HepG2 (cell line): ENCODE measurements around the gene FIBIN. TPM values are rescaled to one million over a fixed set of nuclear protein-coding genes. Genes with fewer than 3 reads are reported as not detected.

Source experiments
- ATAC-seq: fragments of 200-7000 bp; cut with Tn5 transposase; 3 replicates; pipeline ENCODE4 v1.9.1; 2020; ENCODE audit warnings: mild to moderate bottlenecking, moderate library complexity
- BruUV-seq: library from RNA; stranded (reverse); fragments of 400-500 nt; replicated peaks from 2 replicates; lab custom pipeline; 2021; lab: Mats Ljungman, UMichigan
- CTCF ChIA-PET: fragments of 300-600 bp; formaldehyde crosslinking; extraction: SDS; loops from one replicate; lab custom pipeline; 2021; ENCODE audit warnings: low total read pairs, inconsistent platforms, low intra/inter-chr PET ratio; lab: Yijun Ruan, JAX
- POLR2A ChIA-PET: fragments of 350-600 bp; sonication (Branson Sonifier 250); formaldehyde crosslinking; loops from one replicate; lab custom pipeline; 2020; ENCODE audit warnings: antibody characterized with exemption, inconsistent platforms; lab: Yijun Ruan, JAX
- DNase-seq: peaks from one replicate; pipeline ENCODE4 v3.0.0-alpha.2; 2015; ENCODE audit warnings: low spot score
- FAIRE-seq: peaks from 3 replicates; lab custom pipeline; 2011; peaks lifted over from hg19 to GRCh38; lab: Jason Lieb, UNC
- H2AFZ ChIP-seq: one replicate; pipeline ENCODE4 v1.6.1; 2011; ENCODE audit warnings: low read length, inconsistent platforms
- H3K27ac ChIP-seq: fragments of 300-600 bp; 3 replicates; pipeline ENCODE4 v1.8.0; 2011; ENCODE audit warnings: mixed run types, mild to moderate bottlenecking, mixed read lengths, low read length, inconsistent platforms; ENCODE audit not compliant: insufficient read depth; ENCODE audit errors: extremely low read length
- H3K27me3 ChIP-seq, 2 experiments: fragments of 200-600 bp in 1 of 2; 2 replicates in 1 of 2; 3 replicates in 1 of 2; pipeline versions ENCODE4 v1.6.0 to v1.8.0; 2011; ENCODE audit warnings: low read length in 2 of 2, mild to moderate bottlenecking in 2 of 2, moderate library complexity in 2 of 2, inconsistent platforms in 1 of 2; ENCODE audit not compliant: insufficient read depth in 2 of 2, control insufficient read depth in 1 of 2
- H3K36me3 ChIP-seq, 2 experiments: fragments of 200-600 bp in 1 of 2; replicated peaks in 1 of 2; 2 replicates in 1 of 2; 3 replicates in 1 of 2; pipeline versions ENCODE4 v1.5.1 to v1.8.0; 2011; ENCODE audit warnings: low read length in 2 of 2, inconsistent platforms in 1 of 2; ENCODE audit not compliant: insufficient read depth in 2 of 2, control insufficient read depth in 1 of 2
- H3K4me1 ChIP-seq: 2 replicates; pipeline ENCODE4 v1.5.1; 2012; ENCODE audit warnings: low read length, inconsistent platforms; ENCODE audit not compliant: insufficient read depth
- H3K4me2 ChIP-seq: 2 replicates; pipeline ENCODE4 v1.6.0; 2011; ENCODE audit warnings: low read depth, low read length, inconsistent platforms
- H3K4me3 ChIP-seq, 3 experiments: fragments of 200-600 bp in 1 of 3; sonication (generic), shearing (Covaris generic) in 1 of 3; replicated peaks in 1 of 3; 2 replicates each; pipeline ENCODE4 v1.5.1; 2011 to 2016; ENCODE audit warnings: low read length in 3 of 3, inconsistent platforms in 2 of 3, low read depth in 2 of 3, mild to moderate bottlenecking in 2 of 3, control low read depth in 1 of 3, mixed read lengths in 1 of 3; ENCODE audit not compliant: insufficient read depth in 1 of 3
- H3K79me2 ChIP-seq: one replicate; pipeline ENCODE4 v1.6.1; 2011; ENCODE audit warnings: low read length, inconsistent platforms; ENCODE audit not compliant: insufficient read depth
- H3K9ac ChIP-seq: 2 replicates; pipeline ENCODE4 v1.6.0; 2011; ENCODE audit warnings: mild to moderate bottlenecking, low read depth, low read length, inconsistent platforms; ENCODE audit not compliant: insufficient read depth
- H3K9me3 ChIP-seq: 2 replicates; pipeline ENCODE4 v1.5.1; 2012; ENCODE audit warnings: mild to moderate bottlenecking, low read length
- H4K20me1 ChIP-seq: 2 replicates; pipeline ENCODE4 v1.6.0; 2011; ENCODE audit warnings: inconsistent platforms, mild to moderate bottlenecking, low read length, moderate library complexity; ENCODE audit not compliant: insufficient read depth
- GLI4 ChIP-seq: sonication (generic); formaldehyde crosslinking; IDR thresholded peaks from 2 replicates; pipeline ENCODE4 v1.5.1; 2020; ENCODE audit warnings: missing genetic modification reagents, mild to moderate bottlenecking, moderate library complexity, borderline replicate concordance
- NFE2 ChIP-seq: sonication (generic); formaldehyde crosslinking; IDR thresholded peaks from 2 replicates; pipeline ENCODE4 v1.4.0; 2020; ENCODE audit warnings: missing genetic modification reagents
- NR3C1 ChIP-seq: sonication (generic); formaldehyde crosslinking; IDR thresholded peaks from 2 replicates; pipeline ENCODE4 v1.4.0; 2020; ENCODE audit warnings: missing genetic modification reagents
- PHF8 ChIP-seq: sonication (generic); formaldehyde crosslinking; IDR thresholded peaks from 2 replicates; pipeline ENCODE4 v1.5.0; 2020; ENCODE audit warnings: missing genetic modification reagents
- SRSF9 ChIP-seq: fragments of 200-400 bp; formaldehyde crosslinking; IDR thresholded peaks from 2 replicates; pipeline ENCODE4 v1.6.1; 2018; ENCODE audit warnings: borderline replicate concordance, mild to moderate bottlenecking, low read depth, low read length; ENCODE audit not compliant: insufficient read depth, poor library complexity, severe bottlenecking
- ZFP36 ChIP-seq: fragments of 150-350 bp; IDR thresholded peaks from 2 replicates; pipeline ENCODE4 v1.6.1; 2018; ENCODE audit warnings: borderline replicate concordance, low read length, low read depth; ENCODE audit not compliant: partially characterized antibody
- ZNF337 ChIP-seq: sonication (generic); formaldehyde crosslinking; IDR thresholded peaks from 2 replicates; pipeline ENCODE4 v1.5.1; 2020; ENCODE audit warnings: missing genetic modification reagents, low read depth, mild to moderate bottlenecking, borderline replicate concordance
- ZNF430 ChIP-seq: sonication (generic); formaldehyde crosslinking; IDR thresholded peaks from 2 replicates; pipeline ENCODE4 v1.9.0; 2021; ENCODE audit warnings: mild to moderate bottlenecking, missing genetic modification reagents
- ZNF549 ChIP-seq: sonication (generic); formaldehyde crosslinking; IDR thresholded peaks from 2 replicates; pipeline ENCODE4 v1.5.0; 2020; ENCODE audit warnings: missing genetic modification reagents
- ZNF781 ChIP-seq: sonication (generic); formaldehyde crosslinking; IDR thresholded peaks from 2 replicates; pipeline ENCODE4 v1.5.1; 2020; ENCODE audit warnings: borderline replicate concordance, mild to moderate bottlenecking, missing genetic modification reagents; ENCODE audit errors: not compliant biosample characterization
- in situ Hi-C: cut with HindIII; loops from 2 replicates; pipeline ENCODE4 v1.10.0; 2017; ENCODE audit warnings: low pct_unique_long_range_greater_than_20kb; ENCODE audit not compliant: extremely low pct_ligation_motif_present
- intact Hi-C: fragments of 100-400 bp; cut with micrococcal nuclease; formaldehyde crosslinking; loops from one replicate; pipeline ENCODE4 v1.10.0; 2022; ENCODE audit not compliant: unreplicated experiment
- polyA plus RNA-seq, 8 experiments: library from polyadenylated mRNA; depleted of rRNA in 3 of 8; stranded (reverse) in 7 of 8; unstranded in 1 of 8; fragments of >200 nt; fragmentation: Illumina TruSeq in 4 of 8; extraction: Trizol in 4 of 8; gene quantifications; 2 replicates each; pipeline versions ENCODE4 v1.2.1 to v1.2.3, GENCODE V29; 2011 to 2016; ENCODE audit warnings: low read depth in 4 of 8, missing spikeins in 1 of 8, mixed read lengths in 1 of 8; ENCODE audit not compliant: insufficient read depth in 1 of 8
- total RNA-seq, 5 experiments: library from RNA; depleted of rRNA; stranded (reverse); fragments of >200 nt; fragmentation: Illumina TruSeq; extraction: Trizol; gene quantifications; 2 replicates each; pipeline ENCODE4 v1.2.3, GENCODE V29; 2016; ENCODE audit warnings: low read depth in 1 of 5
- TF ChIP-seq, protein P1 (sequence below): sonication (generic); formaldehyde crosslinking; IDR thresholded peaks from 2 replicates; pipeline ENCODE4 v1.9.0; 2021; ENCODE audit warnings: mild to moderate bottlenecking, missing genetic modification reagents
- TF ChIP-seq, protein P2 (sequence below): IDR thresholded peaks from 2 replicates; pipeline ENCODE4 v1.6.1; 2012; ENCODE audit warnings: inconsistent platforms
- TF ChIP-seq, protein P3 (sequence below): sonication (generic); formaldehyde crosslinking; IDR thresholded peaks from 2 replicates; pipeline ENCODE4 v1.5.1; 2020; ENCODE audit warnings: missing genetic modification reagents, mild to moderate bottlenecking, borderline replicate concordance

Gene FIBIN
- total and polyA plus RNA-seq, 2 of the 13 experiments (the other 11 are each of a cell fraction or from before 2014, with no cell fraction given) = not detected

DNA sequence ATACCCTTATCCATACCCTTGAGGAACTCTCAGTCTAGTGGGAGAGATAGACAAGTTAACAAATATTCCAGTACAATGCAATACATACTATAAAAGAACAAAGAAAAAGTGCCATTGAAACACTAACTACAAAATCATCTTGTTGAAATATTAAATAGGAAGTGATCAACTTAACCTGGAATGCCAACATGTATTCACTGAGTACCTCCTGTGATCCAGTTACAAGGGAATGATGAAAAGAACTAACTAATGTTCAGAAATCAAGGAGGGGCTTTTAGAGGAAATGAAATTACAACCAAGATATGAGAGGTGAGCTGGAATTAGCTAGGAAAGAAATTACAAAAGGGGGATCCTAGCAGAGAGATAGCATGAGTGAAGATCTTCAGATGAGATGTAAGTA lies 6.2 kb upstream of the FIBIN start:
- no peak for ATAC-seq
- CTCF ChIA-PET = no interaction called here
- Histone ChIP-seq H3K4me3 (no peak overlapping the region), H3K36me3 (no peaks in the 10 kb centered on the region), H4K20me1 (no peaks in the 10 kb centered on the region), H2AFZ (no peak overlapping the region), H3K9me3 (no peaks in the 10 kb centered on the region), H3K27me3 (no peaks in the 10 kb centered on the region; a peak in 1 of 5 replicates), H3K79me2 (no peaks in the 10 kb centered on the region), H3K9ac (no peak overlapping the region), H3K4me2 (no peak overlapping the region), H3K4me1 (no peaks in the 10 kb centered on the region), H3K27ac (no peak overlapping the region)
- intact Hi-C loops = no loop called here
- in situ Hi-C loops = no loop called here
- DNase-seq = no peak
- FAIRE-seq = no peak
- BruUV-seq = no TSS peak
- POLR2A ChIA-PET = no interaction called here
- TF ChIP-seq NR3C1 (no peak), SRSF9 (no peak), GLI4 (CRISPR knock-in tag) (no peak), ZNF549 (CRISPR knock-in tag) (no peak), NFE2 (CRISPR knock-in tag) (no peak), ZFP36 (no peak), ZNF337 (CRISPR knock-in tag) (no peak), PHF8 (CRISPR knock-in tag) (no peak), ZNF781 (CRISPR knock-in tag) (no peak), ZNF430 (CRISPR knock-in tag) (no peak)
- TF ChIP-seq, protein P1, sequence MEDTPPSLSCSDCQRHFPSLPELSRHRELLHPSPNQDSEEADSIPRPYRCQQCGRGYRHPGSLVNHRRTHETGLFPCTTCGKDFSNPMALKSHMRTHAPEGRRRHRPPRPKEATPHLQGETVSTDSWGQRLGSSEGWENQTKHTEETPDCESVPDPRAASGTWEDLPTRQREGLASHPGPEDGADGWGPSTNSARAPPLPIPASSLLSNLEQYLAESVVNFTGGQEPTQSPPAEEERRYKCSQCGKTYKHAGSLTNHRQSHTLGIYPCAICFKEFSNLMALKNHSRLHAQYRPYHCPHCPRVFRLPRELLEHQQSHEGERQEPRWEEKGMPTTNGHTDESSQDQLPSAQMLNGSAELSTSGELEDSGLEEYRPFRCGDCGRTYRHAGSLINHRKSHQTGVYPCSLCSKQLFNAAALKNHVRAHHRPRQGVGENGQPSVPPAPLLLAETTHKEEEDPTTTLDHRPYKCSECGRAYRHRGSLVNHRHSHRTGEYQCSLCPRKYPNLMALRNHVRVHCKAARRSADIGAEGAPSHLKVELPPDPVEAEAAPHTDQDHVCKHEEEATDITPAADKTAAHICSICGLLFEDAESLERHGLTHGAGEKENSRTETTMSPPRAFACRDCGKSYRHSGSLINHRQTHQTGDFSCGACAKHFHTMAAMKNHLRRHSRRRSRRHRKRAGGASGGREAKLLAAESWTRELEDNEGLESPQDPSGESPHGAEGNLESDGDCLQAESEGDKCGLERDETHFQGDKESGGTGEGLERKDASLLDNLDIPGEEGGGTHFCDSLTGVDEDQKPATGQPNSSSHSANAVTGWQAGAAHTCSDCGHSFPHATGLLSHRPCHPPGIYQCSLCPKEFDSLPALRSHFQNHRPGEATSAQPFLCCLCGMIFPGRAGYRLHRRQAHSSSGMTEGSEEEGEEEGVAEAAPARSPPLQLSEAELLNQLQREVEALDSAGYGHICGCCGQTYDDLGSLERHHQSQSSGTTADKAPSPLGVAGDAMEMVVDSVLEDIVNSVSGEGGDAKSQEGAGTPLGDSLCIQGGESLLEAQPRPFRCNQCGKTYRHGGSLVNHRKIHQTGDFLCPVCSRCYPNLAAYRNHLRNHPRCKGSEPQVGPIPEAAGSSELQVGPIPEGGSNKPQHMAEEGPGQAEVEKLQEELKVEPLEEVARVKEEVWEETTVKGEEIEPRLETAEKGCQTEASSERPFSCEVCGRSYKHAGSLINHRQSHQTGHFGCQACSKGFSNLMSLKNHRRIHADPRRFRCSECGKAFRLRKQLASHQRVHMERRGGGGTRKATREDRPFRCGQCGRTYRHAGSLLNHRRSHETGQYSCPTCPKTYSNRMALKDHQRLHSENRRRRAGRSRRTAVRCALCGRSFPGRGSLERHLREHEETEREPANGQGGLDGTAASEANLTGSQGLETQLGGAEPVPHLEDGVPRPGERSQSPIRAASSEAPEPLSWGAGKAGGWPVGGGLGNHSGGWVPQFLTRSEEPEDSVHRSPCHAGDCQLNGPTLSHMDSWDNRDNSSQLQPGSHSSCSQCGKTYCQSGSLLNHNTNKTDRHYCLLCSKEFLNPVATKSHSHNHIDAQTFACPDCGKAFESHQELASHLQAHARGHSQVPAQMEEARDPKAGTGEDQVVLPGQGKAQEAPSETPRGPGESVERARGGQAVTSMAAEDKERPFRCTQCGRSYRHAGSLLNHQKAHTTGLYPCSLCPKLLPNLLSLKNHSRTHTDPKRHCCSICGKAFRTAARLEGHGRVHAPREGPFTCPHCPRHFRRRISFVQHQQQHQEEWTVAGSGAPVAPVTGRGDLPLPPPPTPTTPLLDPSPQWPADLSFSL (CRISPR knock-in tag) = no peak
- TF ChIP-seq, protein P2, sequence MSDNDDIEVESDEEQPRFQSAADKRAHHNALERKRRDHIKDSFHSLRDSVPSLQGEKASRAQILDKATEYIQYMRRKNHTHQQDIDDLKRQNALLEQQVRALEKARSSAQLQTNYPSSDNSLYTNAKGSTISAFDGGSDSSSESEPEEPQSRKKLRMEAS = no peak
- TF ChIP-seq, protein P3, sequence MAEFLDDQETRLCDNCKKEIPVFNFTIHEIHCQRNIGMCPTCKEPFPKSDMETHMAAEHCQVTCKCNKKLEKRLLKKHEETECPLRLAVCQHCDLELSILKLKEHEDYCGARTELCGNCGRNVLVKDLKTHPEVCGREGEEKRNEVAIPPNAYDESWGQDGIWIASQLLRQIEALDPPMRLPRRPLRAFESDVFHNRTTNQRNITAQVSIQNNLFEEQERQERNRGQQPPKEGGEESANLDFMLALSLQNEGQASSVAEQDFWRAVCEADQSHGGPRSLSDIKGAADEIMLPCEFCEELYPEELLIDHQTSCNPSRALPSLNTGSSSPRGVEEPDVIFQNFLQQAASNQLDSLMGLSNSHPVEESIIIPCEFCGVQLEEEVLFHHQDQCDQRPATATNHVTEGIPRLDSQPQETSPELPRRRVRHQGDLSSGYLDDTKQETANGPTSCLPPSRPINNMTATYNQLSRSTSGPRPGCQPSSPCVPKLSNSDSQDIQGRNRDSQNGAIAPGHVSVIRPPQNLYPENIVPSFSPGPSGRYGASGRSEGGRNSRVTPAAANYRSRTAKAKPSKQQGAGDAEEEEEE = no peak
